Measurements from ENCODE around the gene CBFA2T2. TPM values are rescaled to one million over a fixed set of nuclear protein-coding genes. Genes with fewer than 3 reads are reported as not detected.

CBFA2T2 gene
- total and polyA plus RNA-seq, 2 of the 4 experiments (the other 2 are of a cell fraction), result 3.8 to 6.2 TPM

- Histone ChIP-seq H3K56ac (ENCODE audit: extremely low read depth, insufficient read depth, low read length) (no peak overlapping the region), H4K5ac (ENCODE audit: low read depth, low read length) (no peak overlapping the region), H3K4me1 (ENCODE audit: control insufficient read depth, insufficient read depth, low read length) (peaks cover 9% of the 10 kb centered on the region), H3K18ac (ENCODE audit: low read depth, low read length) (no peak overlapping the region), H4K20me1 (ENCODE audit: insufficient read depth, low read length) (peaks cover 24% of the 10 kb centered on the region), H3K79me1 (ENCODE audit: low read depth in 1 of 2, low read length in 2 of 2) (peaks cover 7 to 55% of the 10 kb centered on the region in 2 experiments; a peak in 2 of 4 replicates), H3K4ac (ENCODE audit: low read depth, low read length) (no peak overlapping the region), H3K14ac (replicated peaks; ENCODE audit: low read depth, low read length) (no peak overlapping the region; the same call in 1 of the 2 replicates), H3K9me3 (ENCODE audit: control insufficient read depth, insufficient read depth, low read length) (no peaks in the 10 kb centered on the region), H3K4me3 (ENCODE audit: insufficient read depth, low read depth, low read length) (no peak overlapping the region), H3K9me1 (ENCODE audit: insufficient read depth, low read length) (peaks cover 20% of the 10 kb centered on the region; the same call in 1 of the 2 replicates), H3K9ac (ENCODE audit: low read depth, low read length) (no peak overlapping the region), H2BK120ac (ENCODE audit: low read depth, low read length) (no peak overlapping the region), H3K27me3 (ENCODE audit: control insufficient read depth, insufficient read depth, low read length) (no peaks in the 10 kb centered on the region), H2AK9ac (replicated peaks; ENCODE audit: low read depth, low read length, poor library complexity) (peak overlapping the region; percentile 82), H3K27ac (ENCODE audit: insufficient read depth, low read length) (no peak overlapping the region), H4K8ac (ENCODE audit: low read depth in 2 of 2, low read length in 2 of 2) (no peak overlapping the region), H2AK5ac (ENCODE audit: low read depth, low read length) (no peak overlapping the region), H2BK20ac (ENCODE audit: low read depth, low read length) (no peak overlapping the region), H3K4me2 (ENCODE audit: low read depth, low read length) (no peak overlapping the region), H3K23ac (ENCODE audit: low read depth, low read length) (no peak overlapping the region), H2BK5ac (ENCODE audit: low read depth, low read length, poor library complexity, severe bottlenecking) (no peak overlapping the region), H4K91ac (ENCODE audit: insufficient read depth, low read depth, low read length) (no peak overlapping the region), H3K36me3 (ENCODE audit: control insufficient read depth, insufficient read depth, low read length) (no peaks in the 10 kb centered on the region; the same call in 1 of the 2 replicates), H2AFZ (replicated peaks; ENCODE audit: low read length, poor library complexity) (no peak overlapping the region), H2BK15ac (ENCODE audit: low read depth, low read length) (no peak overlapping the region)
- ATAC-seq (ENCODE audit: low read depth), result peak; percentile 56
- ChIA-PET POLR2A (ENCODE audit: unreplicated experiment) (no interaction called here), CTCF (interaction anchor here (0.6 kb wide), 1 partner anchor 14 kb away, joined by 6 read pairs; the partner anchor contains the start of gene ACTL10)
- no TSS peak for BruUV-seq (replicated peaks)
- intact Hi-C loops (cut with micrococcal nuclease) (no loop called here), in situ Hi-C loops (cut with MboI; ENCODE audit: low sequenced_read_pairs) (no loop called here), dilution Hi-C loops (cut with HindIII; ENCODE audit: low sequenced_read_pairs, unreplicated experiment) (no loop called here)
- DNase-seq, result peak; percentile 31
- no CpG with 5 or more reads among the region's 2 CpGs for WGBS, 2 experiments (ENCODE audit: extremely low coverage in 2 of 2, insufficient read length in 1 of 2)
- no peak for TF ChIP-seq RFX5 (IDR thresholded peaks at IDR 0.05; ENCODE audit: low read depth, low read length)
- no peak for TF ChIP-seq CTCF (conservative IDR thresholded peaks at IDR 0.05; ENCODE audit: low read depth, low read length)
- TF ChIP-seq BHLHE40 (IDR thresholded peaks at IDR 0.05; ENCODE audit: low read depth, low read length), result no peak
- no peak for TF ChIP-seq POLR2A (IDR thresholded peaks at IDR 0.05; ENCODE audit: low read depth, low read length)
These were observed 190.8 kb downstream of the CBFA2T2 start for GRCh38 chr20:33680686-33681085.

All from IMR-90 (cell line).